ENCODE results near the gene PCDHGA5. TPM values are rescaled to one million over a fixed set of nuclear protein-coding genes. Genes with fewer than 3 reads are reported as not detected.

PCDHGA5 gene
- total RNA-seq (2021; ENCODE audit: unreplicated experiment) (0.05 TPM), Bru-seq, nascent RNA (percentile 23 among the genes with signal in this experiment), BruChase-seq, experiment 1, labeled RNA remaining after a 6-hour chase (percentile 32 among the genes with signal in this experiment), BruChase-seq, experiment 2, labeled RNA remaining after a 2-hour chase (percentile 36 among the genes with signal in this experiment)
- 0.04 and 0.11 TPM in 2 replicates for polyA plus RNA-seq (2012)
- long read RNA-seq: 0 reads

- H3K9me2 ChIP-seq (ENCODE audit: insufficient read depth): no peaks in the 10 kb centered on the region
- no peak within 1 kb of the TSS for H3K9ac ChIP-seq (ENCODE audit: low read length)
- H3K36me3 ChIP-seq (ENCODE audit: control insufficient read depth in 1 of 2, insufficient read depth in 2 of 2, low read length in 2 of 2): no peaks in the 10 kb centered on the region
- H3K4me1 ChIP-seq (ENCODE audit: control insufficient read depth in 1 of 2, insufficient read depth in 2 of 2, low read length in 2 of 2): no peaks in the 10 kb centered on the region
- TF ChIP-seq, protein P1, sequence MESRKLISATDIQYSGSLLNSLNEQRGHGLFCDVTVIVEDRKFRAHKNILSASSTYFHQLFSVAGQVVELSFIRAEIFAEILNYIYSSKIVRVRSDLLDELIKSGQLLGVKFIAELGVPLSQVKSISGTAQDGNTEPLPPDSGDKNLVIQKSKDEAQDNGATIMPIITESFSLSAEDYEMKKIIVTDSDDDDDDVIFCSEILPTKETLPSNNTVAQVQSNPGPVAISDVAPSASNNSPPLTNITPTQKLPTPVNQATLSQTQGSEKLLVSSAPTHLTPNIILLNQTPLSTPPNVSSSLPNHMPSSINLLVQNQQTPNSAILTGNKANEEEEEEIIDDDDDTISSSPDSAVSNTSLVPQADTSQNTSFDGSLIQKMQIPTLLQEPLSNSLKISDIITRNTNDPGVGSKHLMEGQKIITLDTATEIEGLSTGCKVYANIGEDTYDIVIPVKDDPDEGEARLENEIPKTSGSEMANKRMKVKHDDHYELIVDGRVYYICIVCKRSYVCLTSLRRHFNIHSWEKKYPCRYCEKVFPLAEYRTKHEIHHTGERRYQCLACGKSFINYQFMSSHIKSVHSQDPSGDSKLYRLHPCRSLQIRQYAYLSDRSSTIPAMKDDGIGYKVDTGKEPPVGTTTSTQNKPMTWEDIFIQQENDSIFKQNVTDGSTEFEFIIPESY (IDR thresholded peaks at IDR 0.05; ENCODE audit: extremely low read depth, insufficient replicate concordance, low read length): no peak
- TF ChIP-seq CEBPB (IDR thresholded peaks at IDR 0.05; ENCODE audit: low read depth) (no peak), SRF (IDR thresholded peaks at IDR 0.05; ENCODE audit: low read depth) (no peak), ZFX (IDR thresholded peaks at IDR 0.05) (no peak), POLR2A (IDR thresholded peaks at IDR 0.05; ENCODE audit: borderline replicate concordance, extremely low read depth, insufficient read depth, insufficient read length) (no peak), FOSL1 (IDR thresholded peaks at IDR 0.05; ENCODE audit: low read depth) (no peak), YY1 (IDR thresholded peaks at IDR 0.05; ENCODE audit: extremely low read depth, insufficient replicate concordance, low read depth, low read length) (no peak), EZH2phosphoT487 (IDR thresholded peaks at IDR 0.05; ENCODE audit: borderline replicate concordance) (no peak), EZH2 (IDR thresholded peaks at IDR 0.05) (no peak), ZNF274 (IDR thresholded peaks at IDR 0.05; ENCODE audit: low read depth, low read length) (no peak), REST (IDR thresholded peaks at IDR 0.05; ENCODE audit: low read depth) (no peak), RAD21 (IDR thresholded peaks at IDR 0.05; ENCODE audit: low read depth) (no peak), EGR1 (IDR thresholded peaks at IDR 0.05; ENCODE audit: low read depth) (no peak), CBX3 (IDR thresholded peaks at IDR 0.05; ENCODE audit: low read depth) (no peak)
- TF ChIP-seq, protein P2, sequence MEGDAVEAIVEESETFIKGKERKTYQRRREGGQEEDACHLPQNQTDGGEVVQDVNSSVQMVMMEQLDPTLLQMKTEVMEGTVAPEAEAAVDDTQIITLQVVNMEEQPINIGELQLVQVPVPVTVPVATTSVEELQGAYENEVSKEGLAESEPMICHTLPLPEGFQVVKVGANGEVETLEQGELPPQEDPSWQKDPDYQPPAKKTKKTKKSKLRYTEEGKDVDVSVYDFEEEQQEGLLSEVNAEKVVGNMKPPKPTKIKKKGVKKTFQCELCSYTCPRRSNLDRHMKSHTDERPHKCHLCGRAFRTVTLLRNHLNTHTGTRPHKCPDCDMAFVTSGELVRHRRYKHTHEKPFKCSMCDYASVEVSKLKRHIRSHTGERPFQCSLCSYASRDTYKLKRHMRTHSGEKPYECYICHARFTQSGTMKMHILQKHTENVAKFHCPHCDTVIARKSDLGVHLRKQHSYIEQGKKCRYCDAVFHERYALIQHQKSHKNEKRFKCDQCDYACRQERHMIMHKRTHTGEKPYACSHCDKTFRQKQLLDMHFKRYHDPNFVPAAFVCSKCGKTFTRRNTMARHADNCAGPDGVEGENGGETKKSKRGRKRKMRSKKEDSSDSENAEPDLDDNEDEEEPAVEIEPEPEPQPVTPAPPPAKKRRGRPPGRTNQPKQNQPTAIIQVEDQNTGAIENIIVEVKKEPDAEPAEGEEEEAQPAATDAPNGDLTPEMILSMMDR (IDR thresholded peaks at IDR 0.05 in 2 of 3, conservative IDR thresholded peaks at IDR 0.05 in 1 of 3; ENCODE audit: borderline replicate concordance in 1 of 3, insufficient read depth in 1 of 3, low read depth in 2 of 3, low read length in 2 of 3): no peak
- H3K9me3 ChIP-seq (ENCODE audit: control insufficient read depth in 1 of 2, insufficient read depth in 1 of 2, low read depth in 1 of 2, low read length in 2 of 2): peaks cover 5 to 6% of the 10 kb centered on the region in 2 experiments; a peak in 2 of 4 replicates
- POLR2A ChIA-PET: no interaction called here
- RAD21 ChIA-PET (ENCODE audit: low non-redundant PET in 1 of 2, low total read pairs in 2 of 2, uncharacterized antibody in 2 of 2, unreplicated experiment in 2 of 2): no interaction called here
- H3K27me3 ChIP-seq (ENCODE audit: insufficient read depth, low read length): no peaks in the 10 kb centered on the region
- H3K27ac ChIP-seq (ENCODE audit: low read depth, low read length): no peak within 1 kb of the TSS
- no peak within 1 kb of the TSS for H3K4me2 ChIP-seq (ENCODE audit: low read length)
- H2AFZ ChIP-seq (ENCODE audit: low read depth, low read length, poor library complexity, severe bottlenecking): no peak within 1 kb of the TSS
- no peak for ATAC-seq
- DNase-seq (ENCODE audit: low read depth, low spot score): no peak
- no peak within 1 kb of the TSS for H3K4me3 ChIP-seq (replicated peaks in 1 of 2; ENCODE audit: low read depth in 1 of 2, low read length in 2 of 2)
- intact Hi-C loops (cut with micrococcal nuclease): no loop called here
- no peaks in the 10 kb centered on the region for H3K79me2 ChIP-seq (ENCODE audit: insufficient read depth, low read length)
- BruUV-seq (replicated peaks): no TSS peak
- no peaks in the 10 kb centered on the region for H4K20me1 ChIP-seq (ENCODE audit: insufficient read depth)
- CTCF ChIA-PET: interaction anchor here (1.0 to 1.1 kb wide), 2 partner anchors 44 to 200 kb away, joined by 3 read pairs; partner anchors contain the start of gene TAF7
These were observed at the start of gene PCDHGA5 for GRCh38 chr5:141363952-141364660. TSS of gene PCDHGA5 (plus strand) at chr5:141364162. CDS start at chr5:141364331, 169 bp downstream.
